ENCODE measurements around the gene TNF. TPM values are rescaled to one million over a fixed set of nuclear protein-coding genes. Genes with fewer than 3 reads are reported as not detected.

TNF gene
- total RNA-seq, 1 experiment from 2014 or later = 0.17 TPM

DNA sequence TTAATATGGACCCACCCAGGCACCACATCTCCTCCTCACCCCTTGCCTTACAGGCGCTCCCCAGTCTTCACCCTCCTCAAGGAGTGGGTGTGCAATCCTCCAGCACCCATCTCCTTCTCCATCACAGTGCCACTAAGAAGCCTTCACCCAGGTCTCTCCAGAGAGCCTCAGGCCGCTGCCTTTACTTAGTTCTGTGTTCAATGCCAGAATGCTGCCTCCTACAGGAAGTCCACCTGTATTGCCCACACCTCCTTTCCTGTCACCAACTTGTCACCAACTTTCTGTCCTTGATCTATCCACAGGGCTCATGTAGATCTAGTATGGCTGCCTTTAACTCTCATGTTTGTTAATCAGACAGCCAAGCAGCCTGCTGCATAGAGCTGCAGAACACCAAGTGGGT is 10.1 kb downstream of the TNF start:
- DNase-seq (ENCODE audit: low spot score) = peak; percentile 42
- H3K27ac ChIP-seq (ENCODE audit: low read depth, low read length, poor library complexity, severe bottlenecking) = no peak overlapping the region
- no peak overlapping the region for H3K4me3 ChIP-seq (ENCODE audit: low read depth, low read length, poor library complexity, severe bottlenecking)
- intact Hi-C loops (cut with micrococcal nuclease; ENCODE audit: unreplicated experiment) = no loop called here
- no TSS peak for BruUV-seq (replicated peaks)
- H3K36me3 ChIP-seq (ENCODE audit: insufficient read depth, low read length, poor library complexity, severe bottlenecking) = no peaks in the 10 kb centered on the region
- H3K9me3 ChIP-seq (ENCODE audit: low read depth, low read length, poor library complexity, severe bottlenecking) = no peaks in the 10 kb centered on the region
- ChIA-PET CTCF (no interaction called here), POLR2A (ENCODE audit: low non-redundant PET) (no interaction called here)
- TF ChIP-seq EZH2 (IDR thresholded peaks at IDR 0.05; ENCODE audit: borderline replicate concordance, low read depth, low read length, poor library complexity, severe bottlenecking) = no peak
- TF ChIP-seq, protein P1, sequence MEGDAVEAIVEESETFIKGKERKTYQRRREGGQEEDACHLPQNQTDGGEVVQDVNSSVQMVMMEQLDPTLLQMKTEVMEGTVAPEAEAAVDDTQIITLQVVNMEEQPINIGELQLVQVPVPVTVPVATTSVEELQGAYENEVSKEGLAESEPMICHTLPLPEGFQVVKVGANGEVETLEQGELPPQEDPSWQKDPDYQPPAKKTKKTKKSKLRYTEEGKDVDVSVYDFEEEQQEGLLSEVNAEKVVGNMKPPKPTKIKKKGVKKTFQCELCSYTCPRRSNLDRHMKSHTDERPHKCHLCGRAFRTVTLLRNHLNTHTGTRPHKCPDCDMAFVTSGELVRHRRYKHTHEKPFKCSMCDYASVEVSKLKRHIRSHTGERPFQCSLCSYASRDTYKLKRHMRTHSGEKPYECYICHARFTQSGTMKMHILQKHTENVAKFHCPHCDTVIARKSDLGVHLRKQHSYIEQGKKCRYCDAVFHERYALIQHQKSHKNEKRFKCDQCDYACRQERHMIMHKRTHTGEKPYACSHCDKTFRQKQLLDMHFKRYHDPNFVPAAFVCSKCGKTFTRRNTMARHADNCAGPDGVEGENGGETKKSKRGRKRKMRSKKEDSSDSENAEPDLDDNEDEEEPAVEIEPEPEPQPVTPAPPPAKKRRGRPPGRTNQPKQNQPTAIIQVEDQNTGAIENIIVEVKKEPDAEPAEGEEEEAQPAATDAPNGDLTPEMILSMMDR (conservative IDR thresholded peaks at IDR 0.05; ENCODE audit: low read depth, low read length) = peak; percentile 53
- peaks cover 4% of the 10 kb centered on the region for H3K4me1 ChIP-seq (ENCODE audit: insufficient read depth, low read length, poor library complexity, severe bottlenecking)
- H3K27me3 ChIP-seq (replicated peaks; ENCODE audit: insufficient read depth, low read depth, low read length, poor library complexity) = no peaks in the 10 kb centered on the region

DNA sequence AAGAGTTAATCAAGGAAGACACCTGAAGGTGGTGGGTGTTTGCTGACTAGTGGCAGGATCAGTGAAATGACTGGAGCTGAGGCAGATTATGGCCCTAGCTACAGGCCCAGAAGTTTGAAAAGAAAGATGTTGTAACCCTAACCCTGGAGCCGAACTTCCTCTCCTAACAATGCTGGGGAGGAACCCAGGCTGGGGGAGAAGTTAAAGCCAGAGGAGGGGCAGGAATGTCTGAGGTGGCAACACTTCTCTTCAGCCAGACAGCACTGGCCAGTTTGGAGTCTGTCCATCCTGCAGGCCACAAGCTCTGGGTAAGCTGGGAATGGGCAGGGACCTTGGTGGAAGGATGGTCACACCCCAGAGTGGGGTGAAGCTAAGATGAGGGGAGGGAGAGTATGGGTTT is 10.6 kb downstream of the TNF start, which contains the start of gene LST1:
Gene LST1 (plus strand): TSS at position 270 of the 400 bp plus-strand sequence. CDS start 1,023 bp downstream, outside the sequence.
- ChIA-PET POLR2A (ENCODE audit: low non-redundant PET) (no interaction called here), CTCF (interaction anchor here (1.2 kb wide), 1 partner anchor 12 kb away, joined by 6 read pairs; no protein-coding TSS in a partner anchor)
- no peaks in the 10 kb centered on the region for H3K9me3 ChIP-seq (ENCODE audit: low read depth, low read length, poor library complexity, severe bottlenecking)
- H3K4me3 ChIP-seq (ENCODE audit: low read depth, low read length, poor library complexity, severe bottlenecking) = no peak within 1 kb of the TSS
- no peak within 1 kb of the TSS for H3K27ac ChIP-seq (ENCODE audit: low read depth, low read length, poor library complexity, severe bottlenecking)
- no peaks in the 10 kb centered on the region for H3K27me3 ChIP-seq (replicated peaks; ENCODE audit: insufficient read depth, low read depth, low read length, poor library complexity)
- intact Hi-C loops (cut with micrococcal nuclease; ENCODE audit: unreplicated experiment) = no loop called here
- no TSS peak for BruUV-seq (replicated peaks)
- H3K36me3 ChIP-seq (ENCODE audit: insufficient read depth, low read length, poor library complexity, severe bottlenecking) = no peaks in the 10 kb centered on the region
- H3K4me1 ChIP-seq (ENCODE audit: insufficient read depth, low read length, poor library complexity, severe bottlenecking) = peaks cover 4% of the 10 kb centered on the region
- DNase-seq (ENCODE audit: low spot score) = no peak
- TF ChIP-seq EZH2 (IDR thresholded peaks at IDR 0.05; ENCODE audit: borderline replicate concordance, low read depth, low read length, poor library complexity, severe bottlenecking) = no peak
- TF ChIP-seq, protein P1 (conservative IDR thresholded peaks at IDR 0.05; ENCODE audit: low read depth, low read length) = no peak

DNA sequence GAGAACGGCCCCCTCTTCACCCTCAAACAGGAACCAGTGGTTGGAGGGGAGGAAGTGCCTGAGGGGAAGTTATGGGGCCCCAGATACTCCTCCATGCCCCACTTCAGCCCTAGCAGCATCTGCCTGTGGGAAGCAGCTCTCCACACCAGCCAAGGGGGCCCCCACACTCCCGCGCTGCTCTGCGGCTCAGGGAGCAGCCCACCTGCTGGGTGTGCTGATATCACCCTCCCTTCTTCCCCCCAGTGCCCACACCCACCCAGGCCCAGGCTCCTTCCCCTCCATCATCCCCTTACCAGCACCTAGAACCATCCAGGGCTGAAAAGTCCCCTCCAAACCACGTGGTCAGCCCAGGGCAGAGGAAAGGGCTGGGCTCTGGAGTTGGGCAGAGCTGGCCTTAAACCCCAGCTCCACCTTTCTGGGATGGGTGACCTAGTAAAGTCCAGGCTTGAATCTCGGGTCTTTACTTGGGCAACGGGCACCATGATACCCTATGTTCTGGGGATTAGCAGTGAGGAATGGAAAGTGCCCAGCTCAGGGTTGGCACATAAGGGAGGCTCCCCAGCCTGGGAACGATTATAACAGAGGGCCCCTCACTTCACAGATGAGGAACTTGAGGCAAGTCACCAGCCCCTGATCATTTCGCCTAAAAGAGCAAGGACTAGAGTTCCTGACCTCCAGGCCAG is 11.4 kb downstream of the TNF start:
- CTCF ChIA-PET = interaction anchor here (1.2 kb wide), 1 partner anchor 12 kb away, joined by 6 read pairs; no protein-coding TSS in a partner anchor
- BruUV-seq (replicated peaks) = no TSS peak
- intact Hi-C loops (cut with micrococcal nuclease; ENCODE audit: unreplicated experiment) = no loop called here
- Histone ChIP-seq H3K4me1 (ENCODE audit: insufficient read depth, low read length, poor library complexity, severe bottlenecking) (peaks cover 4% of the 10 kb centered on the region), H3K4me3 (ENCODE audit: low read depth, low read length, poor library complexity, severe bottlenecking) (no peak overlapping the region), H3K27me3 (replicated peaks; ENCODE audit: insufficient read depth, low read depth, low read length, poor library complexity) (no peaks in the 10 kb centered on the region), H3K27ac (ENCODE audit: low read depth, low read length, poor library complexity, severe bottlenecking) (no peak overlapping the region), H3K9me3 (ENCODE audit: low read depth, low read length, poor library complexity, severe bottlenecking) (no peaks in the 10 kb centered on the region), H3K36me3 (ENCODE audit: insufficient read depth, low read length, poor library complexity, severe bottlenecking) (no peaks in the 10 kb centered on the region)
- POLR2A ChIA-PET (ENCODE audit: low non-redundant PET) = no interaction called here
- no peak for DNase-seq (ENCODE audit: low spot score)
- no peak for TF ChIP-seq EZH2 (IDR thresholded peaks at IDR 0.05; ENCODE audit: borderline replicate concordance, low read depth, low read length, poor library complexity, severe bottlenecking)
- TF ChIP-seq, protein P1 (conservative IDR thresholded peaks at IDR 0.05; ENCODE audit: low read depth, low read length) = no peak

All from A673 (cell line).